ENCODE measurements around the gene ZBTB1.
"Not testable (repeated sequence)": the region's sequence is repeated elsewhere in the genome, so short reads cannot be mapped to it uniquely, and the experiment has no call there.

ZBTB1 gene

GRCh38 chr14:64531567-64531966, 27.0 kb downstream of the ZBTB1 start:
- no peak for DNase-seq (ENCODE audit: low spot score)

GRCh38 chr14:64536488-64537245, 32.1 kb downstream of the ZBTB1 start:
- no peak for DNase-seq (ENCODE audit: low spot score)

GRCh38 chr14:64540208-64541202, 35.9 kb downstream of the ZBTB1 start, which contains the start of gene HSPA2:
Gene HSPA2, plus strand, starts transcription at chr14:64540741. Its CDS starts 109 bp downstream, at chr14:64540850.
- peak; percentile 96 for DNase-seq (ENCODE audit: low spot score)

- no peak for DNase-seq (ENCODE audit: low spot score)
Observed at GRCh38 chr14:64541261-64541971, 36.8 kb downstream of the ZBTB1 start.

GRCh38 chr14:64541972-64542835, 37.6 kb downstream of the ZBTB1 start:
- no peak for DNase-seq (ENCODE audit: low spot score)

GRCh38 chr14:64542836-64543201, 38.2 kb downstream of the ZBTB1 start:
- DNase-seq (ENCODE audit: low spot score): no peak

- no peak for DNase-seq (ENCODE audit: low spot score)
Observed at GRCh38 chr14:64544607-64545312, 40.2 kb downstream of the ZBTB1 start.

GRCh38 chr14:64549016-64549415, 44.4 kb downstream of the ZBTB1 start:
- no peak for DNase-seq (ENCODE audit: low spot score)

- no peak for DNase-seq (ENCODE audit: low spot score)
Observed at GRCh38 chr14:64549791-64550620, 45.4 kb downstream of the ZBTB1 start, which contains the start of gene PPP1R36. Gene PPP1R36, plus strand, starts transcription at chr14:64549961. Its CDS starts 37 bp downstream, at chr14:64549998.

GRCh38 chr14:64550621-64551333, 46.2 kb downstream of the ZBTB1 start:
- DNase-seq (ENCODE audit: low spot score): no peak

GRCh38 chr14:64554556-64554955, 50.0 kb downstream of the ZBTB1 start:
- DNase-seq (ENCODE audit: low spot score): no peak

GRCh38 chr14:64556526-64556925, 52.0 kb downstream of the ZBTB1 start:
- no peak for DNase-seq (ENCODE audit: low spot score)

GRCh38 chr14:64558216-64558615, 53.6 kb downstream of the ZBTB1 start:
- not testable (repeated sequence) for DNase-seq (ENCODE audit: low spot score)

- no peak for DNase-seq (ENCODE audit: low spot score)
Observed at GRCh38 chr14:64561631-64562030, 57.1 kb downstream of the ZBTB1 start.

GRCh38 chr14:64562436-64562835, 57.9 kb downstream of the ZBTB1 start:
- no peak for DNase-seq (ENCODE audit: low spot score)

- DNase-seq (ENCODE audit: low spot score): no peak
Observed at GRCh38 chr14:64563696-64564095, 59.1 kb downstream of the ZBTB1 start.

GRCh38 chr14:64566651-64567122, 62.1 kb downstream of the ZBTB1 start:
- no peak for DNase-seq (ENCODE audit: low spot score)

- DNase-seq (ENCODE audit: low spot score): peak; percentile 59
Observed at GRCh38 chr14:64569138-64569631, 64.6 kb downstream of the ZBTB1 start.

GRCh38 chr14:64569646-64570045, 65.1 kb downstream of the ZBTB1 start:
- not testable (repeated sequence) for DNase-seq (ENCODE audit: low spot score)
